ENCODE measurements around the gene OSBPL1A.

GRCh38 chr18:24238387-24238786 is 159.2 kb downstream of the OSBPL1A start:
- TF ChIP-seq POLR2A (IDR thresholded peaks at IDR 0.05; ENCODE audit: low read depth, low read length): no peak
- TF ChIP-seq TAF1 (IDR thresholded peaks at IDR 0.05; ENCODE audit: borderline replicate concordance, low read depth, low read length): no peak
